ENCODE measurements around the gene WSB2. TPM values are rescaled to one million over a fixed set of nuclear protein-coding genes. Genes with fewer than 3 reads are reported as not detected.

The WSB2 gene
- total and polyA plus RNA-seq, 9 of the 15 experiments (the other 6 are each of a cell fraction or from before 2014, with no cell fraction given) = 31.4 to 77.6 (median 52.6) TPM

- in situ Hi-C loops (cut with MboI) = no loop called here
- H3K9ac ChIP-seq (ENCODE audit: insufficient read depth in 1 of 2, low read depth in 2 of 2, low read length in 2 of 2) = peak overlapping the region in 1 of 2 experiments; percentile 92; a peak in 2 of 4 replicates
- H2AFZ ChIP-seq (ENCODE audit: low read depth, low read length) = no peak overlapping the region
- CTCF ChIA-PET (ENCODE audit: low intra/inter-chr PET ratio) = no interaction called here
- no peak for DNase-seq (ENCODE audit: extremely low read depth in 1 of 4, low spot score in 3 of 4)
- H3K27me3 ChIP-seq (ENCODE audit: control insufficient read depth in 2 of 2, insufficient read depth in 2 of 2, low read length in 2 of 2) = no peaks in the 10 kb centered on the region
- no peaks in the 10 kb centered on the region for H4K20me1 ChIP-seq (replicated peaks; ENCODE audit: control insufficient read depth, insufficient read depth, low read length)
- no peaks in the 10 kb centered on the region for H3K9me3 ChIP-seq (replicated peaks; ENCODE audit: control insufficient read depth, insufficient read depth, low read depth, low read length)
- H3K4me1 ChIP-seq (replicated peaks in 1 of 2; ENCODE audit: control insufficient read depth in 2 of 2, insufficient read depth in 2 of 2, low read length in 2 of 2) = peaks cover 13 to 33% of the 10 kb centered on the region in 2 experiments
- H3K4me3 ChIP-seq = peak overlapping the region; percentile 57
- no TSS peak for BruUV-seq (replicated peaks)
- no peak for FAIRE-seq
- H3K79me2 ChIP-seq (ENCODE audit: control insufficient read depth, insufficient read depth, low read length) = peaks cover 42% of the 10 kb centered on the region
- POLR2A ChIA-PET = interaction anchor here (0.7 to 2.0 kb wide), 4 partner anchors 8 to 32 kb away, joined by 3 to 13 read pairs (median 4); no protein-coding TSS in a partner anchor
- H3K9me1 ChIP-seq (ENCODE audit: control insufficient read depth, insufficient read depth, low read length) = no peaks in the 10 kb centered on the region
- intact Hi-C loops (cut with micrococcal nuclease) = no loop called here
- H3K27ac ChIP-seq (ENCODE audit: extremely low read depth, low read depth, low read length) = peak overlapping the region; percentile 87; the same call in 2 of the 3 replicates
- no peak for ATAC-seq
- H3K36me3 ChIP-seq (ENCODE audit: control insufficient read depth, insufficient read depth, low read length) = peaks cover 54% of the 10 kb centered on the region
- peak overlapping the region; percentile 85 for H3K4me2 ChIP-seq (ENCODE audit: insufficient read depth, low read length)
- TF ChIP-seq IRF1 (CRISPR knock-in tag; IDR thresholded peaks at IDR 0.05; ENCODE audit: borderline replicate concordance) (no peak), NFXL1 (CRISPR knock-in tag; IDR thresholded peaks at IDR 0.05) (no peak), CHD4 (IDR thresholded peaks at IDR 0.05; ENCODE audit: insufficient read depth, insufficient replicate concordance, low read depth, low read length, poor library complexity, severe bottlenecking) (no peak), NFE2 (IDR thresholded peaks at IDR 0.05; ENCODE audit: low read depth) (no peak)
Measured at GRCh38 chr12:118017926-118018325, 43.1 kb downstream of the WSB2 start.

All from K562 (cell line).